CD4-positive, CD25-positive, alpha-beta regulatory T cell (primary cell): Measurements from ENCODE around the gene MBTPS1. TPM values are rescaled to one million over a fixed set of nuclear protein-coding genes. Genes with fewer than 3 reads are reported as not detected.

ENCODE experiments used
- ATAC-seq, 2 donors: fragments of 150-1000 bp; cut with Tn5 transposase; one replicate each; pipeline ENCODE4 v1.10.0; 2021; ENCODE audit warnings: low read depth in 2 of 2, moderate number of reproducible peaks in 2 of 2, moderate library complexity in 1 of 2
- DNase-seq, 3 donors: peaks; one replicate each; pipeline versions ENCODE4 v3.0.0 to v3.0.0-alpha.2; 2012 to 2022; ENCODE audit warnings: mixed read lengths in 1 of 3
- H3K27ac ChIP-seq: one replicate; pipeline ENCODE4 v1.7.0; 2013; ENCODE audit warnings: mild to moderate bottlenecking, low read length; ENCODE audit not compliant: insufficient read depth, poor library complexity, severe bottlenecking
- H3K27me3 ChIP-seq: one replicate; pipeline ENCODE4 v1.7.0; 2013; ENCODE audit warnings: low read length; ENCODE audit not compliant: control insufficient read depth, insufficient read depth
- H3K36me3 ChIP-seq: one replicate; pipeline ENCODE4 v1.7.0; 2013; ENCODE audit warnings: mild to moderate bottlenecking, low read length, moderate library complexity; ENCODE audit not compliant: control insufficient read depth, insufficient read depth
- H3K4me1 ChIP-seq: 2 replicates; pipeline ENCODE4 v1.7.0; 2013; ENCODE audit warnings: mild to moderate bottlenecking, low read length; ENCODE audit not compliant: insufficient read depth, control insufficient read depth, poor library complexity, severe bottlenecking
- H3K4me3 ChIP-seq: one replicate; pipeline ENCODE4 v1.7.0; 2013; ENCODE audit warnings: low read depth, mild to moderate bottlenecking, low read length, moderate library complexity
- H3K9me3 ChIP-seq, 2 experiments: 1 replicate in 1 of 2; 2 replicates in 1 of 2; pipeline ENCODE4 v1.7.0; 2013; ENCODE audit warnings: low read length in 2 of 2, mild to moderate bottlenecking in 1 of 2, moderate library complexity in 1 of 2; ENCODE audit not compliant: control insufficient read depth in 2 of 2
- H3K27ac Mint-ChIP-seq, 3 donors: one replicate each; pipeline ENCODE4 v1.8.0; 2020 to 2022; ENCODE audit warnings: mild to moderate bottlenecking in 3 of 3, mixed read lengths in 3 of 3, moderate library complexity in 2 of 3
- H3K27me3 Mint-ChIP-seq: one replicate; pipeline ENCODE4 v1.8.0; 2022; ENCODE audit warnings: mild to moderate bottlenecking, mixed read lengths
- H3K36me3 Mint-ChIP-seq: one replicate; pipeline ENCODE4 v1.8.0; 2020; ENCODE audit warnings: mixed read lengths
- H3K4me1 Mint-ChIP-seq, 4 donors: one replicate each; pipeline ENCODE4 v1.8.0; 2020 to 2022; ENCODE audit warnings: mixed read lengths in 4 of 4, mild to moderate bottlenecking in 1 of 4
- H3K4me3 Mint-ChIP-seq, 4 donors: one replicate each; pipeline ENCODE4 v1.8.0; 2020 to 2022; ENCODE audit warnings: mild to moderate bottlenecking in 4 of 4, mixed read lengths in 4 of 4, moderate library complexity in 3 of 4
- H3K9me3 Mint-ChIP-seq, 7 donors: one replicate each; pipeline ENCODE4 v1.8.0; 2020 to 2022; ENCODE audit warnings: mixed read lengths in 7 of 7, mild to moderate bottlenecking in 3 of 7, moderate library complexity in 2 of 7
- polyA plus RNA-seq, 4 donors: library from polyadenylated mRNA; unstranded; fragments of 300-500 nt; fragmentation: Illumina TruSeq; gene quantifications; one replicate each; pipeline ENCODE4 v1.2.3, GENCODE V29; 2021
- total RNA-seq: library from RNA; stranded (reverse); gene quantifications from one replicate; pipeline ENCODE4 v1.2.3, GENCODE V29; 2022

MBTPS1 gene
- total and polyA plus RNA-seq, 5 donors from 2014 or later: 40.6 to 118 (median 48.3) TPM

- no peaks in the 10 kb centered on the region for H3K27me3 Mint-ChIP-seq
- H3K36me3 Mint-ChIP-seq: peaks cover 64% of the 10 kb centered on the region
- Histone ChIP-seq H3K4me1 (no peaks in the 10 kb centered on the region), H3K36me3 (peaks cover 95% of the 10 kb centered on the region), H3K27ac (no peak overlapping the region), H3K9me3 (no peaks in the 10 kb centered on the region), H3K27me3 (no peaks in the 10 kb centered on the region), H3K4me3 (no peak overlapping the region)
- DNase-seq (no peak), ATAC-seq (no peak)
- H3K4me3 Mint-ChIP-seq: no peak overlapping the region
- no peaks in the 10 kb centered on the region for H3K9me3 Mint-ChIP-seq
- H3K27ac Mint-ChIP-seq: no peak overlapping the region
- H3K4me1 Mint-ChIP-seq: peaks cover 0 to 9% (median 2%) of the 10 kb centered on the region in 4 donors
Observed at GRCh38 chr16:84059946-84060901, 56.5 kb downstream of the MBTPS1 start.

GRCh38 chr16:84059111-84059510 is 57.6 kb downstream of the MBTPS1 start:
- DNase-seq (no peak), ATAC-seq (no peak)
- Histone ChIP-seq H3K4me3 (no peak overlapping the region), H3K4me1 (no peaks in the 10 kb centered on the region), H3K27ac (no peak overlapping the region), H3K9me3 (no peaks in the 10 kb centered on the region), H3K27me3 (no peaks in the 10 kb centered on the region), H3K36me3 (peaks cover 95% of the 10 kb centered on the region)
- no peaks in the 10 kb centered on the region for H3K9me3 Mint-ChIP-seq
- H3K27me3 Mint-ChIP-seq: no peaks in the 10 kb centered on the region
- H3K4me1 Mint-ChIP-seq: peaks cover 0 to 9% (median 2%) of the 10 kb centered on the region in 4 donors
- H3K27ac Mint-ChIP-seq: no peak overlapping the region
- peaks cover 70% of the 10 kb centered on the region for H3K36me3 Mint-ChIP-seq
- no peak overlapping the region for H3K4me3 Mint-ChIP-seq

GRCh38 chr16:84058664-84059063 is 58.1 kb downstream of the MBTPS1 start:
- H3K27ac Mint-ChIP-seq: no peak overlapping the region
- H3K36me3 ChIP-seq: peaks cover 95% of the 10 kb centered on the region

GRCh38 chr16:84058211-84058610 is 58.5 kb downstream of the MBTPS1 start:
- Histone ChIP-seq H3K27ac (no peak overlapping the region), H3K9me3 (no peaks in the 10 kb centered on the region), H3K4me3 (no peak overlapping the region), H3K27me3 (no peaks in the 10 kb centered on the region), H3K36me3 (peaks cover 95% of the 10 kb centered on the region), H3K4me1 (no peaks in the 10 kb centered on the region)
- Mint-ChIP-seq H3K27me3 (no peaks in the 10 kb centered on the region), H3K36me3 (peaks cover 71% of the 10 kb centered on the region), H3K9me3 (no peaks in the 10 kb centered on the region), H3K27ac (peak overlapping the region in 1 of 3 donors; percentile 41), H3K4me1 (peaks cover 0 to 3% (median 1%) of the 10 kb centered on the region in 4 donors), H3K4me3 (no peak overlapping the region)
- DNase-seq (no peak), ATAC-seq (no peak)

More at GRCh38 chr16:84058664-84059063, 58.1 kb downstream of the MBTPS1 start:
- H3K4me1 ChIP-seq: no peaks in the 10 kb centered on the region
- H3K27ac ChIP-seq: no peak overlapping the region
- Mint-ChIP-seq H3K4me3 (no peak overlapping the region), H3K27me3 (no peaks in the 10 kb centered on the region), H3K36me3 (peaks cover 71% of the 10 kb centered on the region), H3K4me1 (peaks cover 0 to 7% (median 2%) of the 10 kb centered on the region in 4 donors), H3K9me3 (no peaks in the 10 kb centered on the region)
- no peaks in the 10 kb centered on the region for H3K9me3 ChIP-seq
- ATAC-seq (no peak), DNase-seq (no peak)
- H3K27me3 ChIP-seq: no peaks in the 10 kb centered on the region
- H3K4me3 ChIP-seq: no peak overlapping the region

GRCh38 chr16:84056933-84057332 is 59.8 kb downstream of the MBTPS1 start:
- H3K4me1 Mint-ChIP-seq: no peaks in the 10 kb centered on the region
- no peaks in the 10 kb centered on the region for H3K9me3 Mint-ChIP-seq
- H3K27me3 ChIP-seq: no peaks in the 10 kb centered on the region
- H3K9me3 ChIP-seq: no peaks in the 10 kb centered on the region
- no peak overlapping the region for H3K27ac Mint-ChIP-seq
- no peak for DNase-seq
- H3K27me3 Mint-ChIP-seq: no peaks in the 10 kb centered on the region
- H3K27ac ChIP-seq: no peak overlapping the region
- no peak overlapping the region for H3K4me3 ChIP-seq
- peak overlapping the region in 1 of 4 donors; percentile 61 for H3K4me3 Mint-ChIP-seq
- H3K4me1 ChIP-seq: no peaks in the 10 kb centered on the region
- ATAC-seq: no peak
- peaks cover 97% of the 10 kb centered on the region for H3K36me3 ChIP-seq
- peaks cover 74% of the 10 kb centered on the region for H3K36me3 Mint-ChIP-seq

GRCh38 chr16:84055801-84056634 is 60.7 kb downstream of the MBTPS1 start:
- H3K4me1 Mint-ChIP-seq: no peaks in the 10 kb centered on the region
- H3K27me3 Mint-ChIP-seq: no peaks in the 10 kb centered on the region
- H3K4me3 Mint-ChIP-seq: peak overlapping the region in 1 of 4 donors; percentile 52
- no peaks in the 10 kb centered on the region for H3K9me3 Mint-ChIP-seq
- no peak overlapping the region for H3K27ac Mint-ChIP-seq
- ATAC-seq (no peak), DNase-seq (no peak)
- Histone ChIP-seq H3K36me3 (peaks cover 89% of the 10 kb centered on the region), H3K27ac (no peak overlapping the region), H3K9me3 (no peaks in the 10 kb centered on the region), H3K27me3 (no peaks in the 10 kb centered on the region), H3K4me1 (no peaks in the 10 kb centered on the region), H3K4me3 (no peak overlapping the region)
- peaks cover 71% of the 10 kb centered on the region for H3K36me3 Mint-ChIP-seq

- Mint-ChIP-seq H3K4me3 (peak overlapping the region in 1 of 4 donors; percentile 52), H3K27ac (no peak overlapping the region), H3K36me3 (peaks cover 64% of the 10 kb centered on the region), H3K9me3 (no peaks in the 10 kb centered on the region), H3K27me3 (no peaks in the 10 kb centered on the region), H3K4me1 (no peaks in the 10 kb centered on the region)
- Histone ChIP-seq H3K27ac (no peak overlapping the region), H3K27me3 (no peaks in the 10 kb centered on the region), H3K4me1 (no peaks in the 10 kb centered on the region), H3K36me3 (peaks cover 84% of the 10 kb centered on the region), H3K9me3 (no peaks in the 10 kb centered on the region), H3K4me3 (no peak overlapping the region)
- no peak for DNase-seq
- no peak for ATAC-seq
Observed at GRCh38 chr16:84055366-84055765, 61.4 kb downstream of the MBTPS1 start.
